GM20431 (cell line): Measurements from ENCODE around the gene DTNA.
"Not testable (repeated sequence)": the region's sequence is repeated elsewhere in the genome, so short reads cannot be mapped to it uniquely, and the experiment has no call there.

Experiments used
- in situ Hi-C: fragments of 300-500 bp; cut with MseI, MboI; formaldehyde crosslinking; loops from one replicate; pipeline ENCODE4 v1.15.0; 2020; ENCODE audit warnings: low sequenced_read_pairs; ENCODE audit not compliant: unreplicated experiment

Gene DTNA

GRCh38 chr18:34709750-34710441, at the start of gene DTNA:
DTNA (plus strand) TSS chr18:34710298; CDS start chr18:34755977, 45,679 bp downstream.
- in situ Hi-C loops = no loop called here

GRCh38 chr18:34660572-34660971, 49.5 kb upstream of the DTNA start:
- in situ Hi-C loops = no loop called here

- in situ Hi-C loops = no loop called here
Observed at GRCh38 chr18:34661464-34662087, 48.5 kb upstream of the DTNA start.

GRCh38 chr18:34676816-34677574, 33.1 kb upstream of the DTNA start:
- in situ Hi-C loops = no loop called here

GRCh38 chr18:34689750-34690149, 20.3 kb upstream of the DTNA start:
- in situ Hi-C loops = not testable (repeated sequence)

- in situ Hi-C loops = no loop called here
Observed at GRCh38 chr18:34691614-34692013, 18.5 kb upstream of the DTNA start.

- in situ Hi-C loops = no loop called here
Observed at GRCh38 chr18:34694591-34695165, 15.4 kb upstream of the DTNA start.

GRCh38 chr18:34695310-34695709, 14.8 kb upstream of the DTNA start:
- in situ Hi-C loops = no loop called here

- in situ Hi-C loops = no loop called here
Observed at GRCh38 chr18:34696671-34697070, 13.4 kb upstream of the DTNA start.

- in situ Hi-C loops = no loop called here
Observed at GRCh38 chr18:34697233-34697632, 12.9 kb upstream of the DTNA start.

- in situ Hi-C loops = no loop called here
Observed at GRCh38 chr18:34697891-34698290, 12.2 kb upstream of the DTNA start.

GRCh38 chr18:34701911-34702310, 8.2 kb upstream of the DTNA start:
- in situ Hi-C loops = no loop called here

GRCh38 chr18:34702814-34703213, 7.3 kb upstream of the DTNA start:
- in situ Hi-C loops = no loop called here

- in situ Hi-C loops = no loop called here
Observed at GRCh38 chr18:34704074-34704473, 6.0 kb upstream of the DTNA start.

GRCh38 chr18:34704823-34705222, 5.3 kb upstream of the DTNA start:
- in situ Hi-C loops = no loop called here

GRCh38 chr18:34707670-34708069, 2.4 kb upstream of the DTNA start:
- in situ Hi-C loops = no loop called here

- in situ Hi-C loops = no loop called here
Observed at GRCh38 chr18:34709104-34709503, 994 bp upstream of the DTNA start.

GRCh38 chr18:34710458-34710914, 388 bp downstream of the DTNA start:
- in situ Hi-C loops = no loop called here

GRCh38 chr18:34710934-34711333, 836 bp downstream of the DTNA start:
- in situ Hi-C loops = no loop called here

- in situ Hi-C loops = not testable (repeated sequence)
Observed at GRCh38 chr18:34716111-34716510, 6.0 kb downstream of the DTNA start.

GRCh38 chr18:34718610-34719009, 8.5 kb downstream of the DTNA start:
- in situ Hi-C loops = no loop called here
